OCI-LY7 (cell line): ENCODE measurements around the gene FGD5. TPM values are rescaled to one million over a fixed set of nuclear protein-coding genes. Genes with fewer than 3 reads are reported as not detected.

Source experiments
- BruUV-seq: library from RNA; stranded (reverse); fragments of 400-500 nt; replicated peaks from 2 replicates; lab custom pipeline; 2021; lab: Mats Ljungman, UMichigan
- CTCF ChIA-PET: fragments of 300-600 bp; sonication (Branson Sonifier 250); formaldehyde crosslinking; loops from one replicate; lab custom pipeline; 2022; ENCODE audit warnings: antibody characterized with exemption; ENCODE audit not compliant: unreplicated experiment; lab: Charles Lee
- POLR2A ChIA-PET: fragments of 300-600 bp; sonication (Branson Sonifier 250); formaldehyde crosslinking; loops from one replicate; lab custom pipeline; 2022; ENCODE audit warnings: antibody characterized with exemption; lab: Charles Lee
- DNase-seq: peaks from one replicate; pipeline ENCODE4 v3.0.0-alpha.2; 2015; ENCODE audit warnings: low spot score
- H2AFZ ChIP-seq: fragments of 200-600 bp; sonication (generic), shearing (Covaris generic); 2 replicates; pipeline ENCODE4 v1.6.1; 2014; ENCODE audit warnings: mild to moderate bottlenecking, antibody characterized with exemption, low read length, moderate library complexity
- H3K27ac ChIP-seq: fragments of 200-600 bp; sonication (generic); 2 replicates; pipeline ENCODE4 v1.5.1; 2014; ENCODE audit warnings: mixed run types, low read depth, mild to moderate bottlenecking, moderate library complexity, low read length, inconsistent platforms; ENCODE audit not compliant: poor library complexity, severe bottlenecking
- H3K36me3 ChIP-seq: fragments of 200-600 bp; sonication (generic); 2 replicates; pipeline ENCODE4 v1.6.1; 2014; ENCODE audit warnings: mild to moderate bottlenecking, antibody characterized with exemption, low read length, moderate library complexity, mixed read lengths; ENCODE audit not compliant: insufficient read depth
- H3K4me1 ChIP-seq: fragments of 200-600 bp; sonication (generic); 2 replicates; pipeline ENCODE4 v1.5.1; 2014; ENCODE audit warnings: mild to moderate bottlenecking, low read length; ENCODE audit not compliant: insufficient read depth, poor library complexity, severe bottlenecking
- H3K4me2 ChIP-seq: fragments of 200-600 bp; sonication (generic); 2 replicates; pipeline ENCODE4 v1.6.1; 2014; ENCODE audit warnings: mild to moderate bottlenecking, low read length
- H3K4me3 ChIP-seq: fragments of 200-600 bp; sonication (generic); 2 replicates; pipeline ENCODE4 v1.5.1; 2014; ENCODE audit warnings: mild to moderate bottlenecking, low read depth, low read length; ENCODE audit not compliant: poor library complexity, severe bottlenecking
- H3K79me2 ChIP-seq: fragments of 200-600 bp; sonication (generic); 2 replicates; pipeline ENCODE4 v1.6.1; 2016; ENCODE audit warnings: low read depth, mild to moderate bottlenecking, low read length, moderate library complexity, mixed read lengths; ENCODE audit not compliant: insufficient read depth
- H3K9me2 ChIP-seq: fragments of 200-600 bp; sonication (generic); 2 replicates; pipeline ENCODE4 v1.6.1; 2016; ENCODE audit warnings: mild to moderate bottlenecking, low read length, mixed read lengths; ENCODE audit not compliant: insufficient read depth
- H3K9me3 ChIP-seq: fragments of 200-600 bp; sonication (generic); 2 replicates; pipeline ENCODE4 v1.6.1; 2014; ENCODE audit warnings: mild to moderate bottlenecking, mixed run types, low read length, mixed read lengths
- H4K20me1 ChIP-seq: fragments of 200-600 bp; sonication (generic); 2 replicates; pipeline ENCODE4 v1.6.1; 2014; ENCODE audit warnings: mild to moderate bottlenecking, antibody characterized with exemption, low read length, moderate library complexity, mixed read lengths; ENCODE audit not compliant: insufficient read depth
- EZH2phosphoT487 ChIP-seq: fragments of 200-600 bp; sonication (generic); IDR thresholded peaks from 2 replicates; pipeline ENCODE4 v1.6.1; 2018; ENCODE audit warnings: low read depth, borderline replicate concordance, mild to moderate bottlenecking, mixed run types, antibody characterized with exemption, low read length, moderate library complexity, mixed read lengths
- intact Hi-C: fragments of 100-400 bp; cut with micrococcal nuclease; formaldehyde crosslinking; loops from one replicate; pipeline ENCODE4 v1.10.0; 2022; ENCODE audit not compliant: unreplicated experiment
- total RNA-seq, 2 experiments: library from RNA; depleted of rRNA in 1 of 2; stranded (reverse); fragments of >200 nt in 1 of 2; shearing (Covaris generic) in 1 of 2; gene quantifications; 2 replicates each; pipeline ENCODE4 v1.2.3, GENCODE V29; 2014 to 2022
- TF ChIP-seq, protein P1 (sequence below): fragments of 200-600 bp; sonication (generic); conservative IDR thresholded peaks from 2 replicates; pipeline ENCODE4 v1.5.1; 2014; ENCODE audit warnings: mild to moderate bottlenecking, antibody characterized with exemption, low read length, moderate library complexity, mixed read lengths

Gene FGD5
- total RNA-seq, 2 experiments from 2014 or later = 0.09 to 0.21 TPM

GRCh38 chr3:14907043-14907966 is 88.5 kb downstream of the FGD5 start:
- Histone ChIP-seq H3K4me3 (no peak overlapping the region), H4K20me1 (no peaks in the 10 kb centered on the region), H2AFZ (no peak overlapping the region), H3K9me2 (no peaks in the 10 kb centered on the region), H3K9me3 (no peaks in the 10 kb centered on the region), H3K79me2 (no peaks in the 10 kb centered on the region), H3K4me1 (no peaks in the 10 kb centered on the region), H3K36me3 (no peaks in the 10 kb centered on the region), H3K4me2 (no peak overlapping the region), H3K27ac (no peak overlapping the region)
- TF ChIP-seq EZH2phosphoT487 = no peak
- TF ChIP-seq, protein P1, sequence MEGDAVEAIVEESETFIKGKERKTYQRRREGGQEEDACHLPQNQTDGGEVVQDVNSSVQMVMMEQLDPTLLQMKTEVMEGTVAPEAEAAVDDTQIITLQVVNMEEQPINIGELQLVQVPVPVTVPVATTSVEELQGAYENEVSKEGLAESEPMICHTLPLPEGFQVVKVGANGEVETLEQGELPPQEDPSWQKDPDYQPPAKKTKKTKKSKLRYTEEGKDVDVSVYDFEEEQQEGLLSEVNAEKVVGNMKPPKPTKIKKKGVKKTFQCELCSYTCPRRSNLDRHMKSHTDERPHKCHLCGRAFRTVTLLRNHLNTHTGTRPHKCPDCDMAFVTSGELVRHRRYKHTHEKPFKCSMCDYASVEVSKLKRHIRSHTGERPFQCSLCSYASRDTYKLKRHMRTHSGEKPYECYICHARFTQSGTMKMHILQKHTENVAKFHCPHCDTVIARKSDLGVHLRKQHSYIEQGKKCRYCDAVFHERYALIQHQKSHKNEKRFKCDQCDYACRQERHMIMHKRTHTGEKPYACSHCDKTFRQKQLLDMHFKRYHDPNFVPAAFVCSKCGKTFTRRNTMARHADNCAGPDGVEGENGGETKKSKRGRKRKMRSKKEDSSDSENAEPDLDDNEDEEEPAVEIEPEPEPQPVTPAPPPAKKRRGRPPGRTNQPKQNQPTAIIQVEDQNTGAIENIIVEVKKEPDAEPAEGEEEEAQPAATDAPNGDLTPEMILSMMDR = no peak
- CTCF ChIA-PET = no interaction called here
- POLR2A ChIA-PET = no interaction called here
- DNase-seq = no peak
- no TSS peak for BruUV-seq
- intact Hi-C loops = no loop called here

DNA sequence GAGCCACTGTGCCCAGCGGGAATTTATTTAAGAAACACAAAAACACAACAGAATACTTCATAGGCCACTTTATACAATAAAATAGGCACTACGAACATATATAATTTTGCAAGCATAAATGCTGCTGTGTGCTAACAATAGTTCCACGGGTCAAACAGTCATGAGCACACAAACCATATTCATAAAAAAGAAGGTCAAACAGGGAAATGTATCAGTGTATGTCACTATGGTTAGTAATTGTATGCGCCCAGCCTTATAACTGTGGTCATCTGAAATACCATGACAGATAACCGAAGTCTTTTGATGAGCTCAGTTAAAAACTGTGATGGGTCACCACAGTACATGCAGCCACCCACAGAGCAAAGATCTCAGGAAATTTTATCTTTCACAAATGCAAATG is 90.5 kb downstream of the FGD5 start:
- H2AFZ ChIP-seq = no peak overlapping the region
- no peaks in the 10 kb centered on the region for H3K4me1 ChIP-seq
- BruUV-seq = no TSS peak
- TF ChIP-seq, protein P1 = no peak
- TF ChIP-seq EZH2phosphoT487 = no peak
- no peaks in the 10 kb centered on the region for H3K9me2 ChIP-seq
- no peaks in the 10 kb centered on the region for H3K79me2 ChIP-seq
- H3K4me3 ChIP-seq = no peak overlapping the region
- H3K27ac ChIP-seq = no peak overlapping the region
- no peak overlapping the region for H3K4me2 ChIP-seq
- H4K20me1 ChIP-seq = no peaks in the 10 kb centered on the region
- H3K36me3 ChIP-seq = no peaks in the 10 kb centered on the region
- CTCF ChIA-PET = no interaction called here
- intact Hi-C loops = no loop called here
- DNase-seq = no peak
- POLR2A ChIA-PET = no interaction called here
- H3K9me3 ChIP-seq = no peaks in the 10 kb centered on the region

GRCh38 chr3:14911651-14912050 is 92.9 kb downstream of the FGD5 start:
- Histone ChIP-seq H3K79me2 (no peaks in the 10 kb centered on the region), H3K4me3 (no peak overlapping the region), H3K9me3 (no peaks in the 10 kb centered on the region), H3K9me2 (no peaks in the 10 kb centered on the region), H2AFZ (no peak overlapping the region), H3K27ac (no peak overlapping the region), H3K36me3 (no peaks in the 10 kb centered on the region), H4K20me1 (no peaks in the 10 kb centered on the region), H3K4me1 (no peaks in the 10 kb centered on the region), H3K4me2 (no peak overlapping the region)
- TF ChIP-seq EZH2phosphoT487 = no peak
- TF ChIP-seq, protein P1 = no peak
- intact Hi-C loops = no loop called here
- POLR2A ChIA-PET = no interaction called here
- DNase-seq = no peak
- CTCF ChIA-PET = no interaction called here
- no TSS peak for BruUV-seq
